Measurements from ENCODE around the gene CNTNAP5. TPM values are rescaled to one million over a fixed set of nuclear protein-coding genes. Genes with fewer than 3 reads are reported as not detected.

The CNTNAP5 gene
- total RNA-seq, 1 donor from 2014 or later, result not detected

DNA sequence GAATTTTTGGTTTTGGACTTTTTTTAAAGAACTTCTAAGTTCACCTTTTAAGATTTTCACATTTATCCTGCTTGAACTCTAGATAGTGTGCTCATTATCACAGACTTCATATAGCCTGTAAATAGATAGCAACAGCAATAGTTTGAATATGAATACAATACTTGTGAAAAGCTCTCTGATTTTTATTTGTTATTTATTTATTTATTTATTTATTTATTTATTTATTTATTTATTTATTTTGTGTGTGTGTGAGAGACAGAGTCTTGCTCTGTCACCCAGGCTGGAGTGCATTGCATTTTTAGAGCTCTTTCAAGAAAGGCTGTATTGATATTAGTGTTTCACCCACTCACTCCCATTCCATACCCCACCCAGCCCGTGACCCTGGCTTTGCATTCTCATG is 153.6 kb downstream of the CNTNAP5 start:
- TF ChIP-seq, protein P1, sequence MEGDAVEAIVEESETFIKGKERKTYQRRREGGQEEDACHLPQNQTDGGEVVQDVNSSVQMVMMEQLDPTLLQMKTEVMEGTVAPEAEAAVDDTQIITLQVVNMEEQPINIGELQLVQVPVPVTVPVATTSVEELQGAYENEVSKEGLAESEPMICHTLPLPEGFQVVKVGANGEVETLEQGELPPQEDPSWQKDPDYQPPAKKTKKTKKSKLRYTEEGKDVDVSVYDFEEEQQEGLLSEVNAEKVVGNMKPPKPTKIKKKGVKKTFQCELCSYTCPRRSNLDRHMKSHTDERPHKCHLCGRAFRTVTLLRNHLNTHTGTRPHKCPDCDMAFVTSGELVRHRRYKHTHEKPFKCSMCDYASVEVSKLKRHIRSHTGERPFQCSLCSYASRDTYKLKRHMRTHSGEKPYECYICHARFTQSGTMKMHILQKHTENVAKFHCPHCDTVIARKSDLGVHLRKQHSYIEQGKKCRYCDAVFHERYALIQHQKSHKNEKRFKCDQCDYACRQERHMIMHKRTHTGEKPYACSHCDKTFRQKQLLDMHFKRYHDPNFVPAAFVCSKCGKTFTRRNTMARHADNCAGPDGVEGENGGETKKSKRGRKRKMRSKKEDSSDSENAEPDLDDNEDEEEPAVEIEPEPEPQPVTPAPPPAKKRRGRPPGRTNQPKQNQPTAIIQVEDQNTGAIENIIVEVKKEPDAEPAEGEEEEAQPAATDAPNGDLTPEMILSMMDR (IDR thresholded peaks at IDR 0.05; ENCODE audit: borderline replicate concordance), result no peak
- intact Hi-C loops (cut with micrococcal nuclease), result no loop called here
- Histone ChIP-seq H3K4me3 (no peak overlapping the region), H3K4me1 (no peaks in the 10 kb centered on the region), H3K27me3 (ENCODE audit: low read depth) (no peaks in the 10 kb centered on the region), H3K27ac (replicated peaks) (no peak overlapping the region), H3K36me3 (no peaks in the 10 kb centered on the region), H3K9me3 (replicated peaks) (peaks cover 10% of the 10 kb centered on the region)
- DNase-seq, result no peak

DNA sequence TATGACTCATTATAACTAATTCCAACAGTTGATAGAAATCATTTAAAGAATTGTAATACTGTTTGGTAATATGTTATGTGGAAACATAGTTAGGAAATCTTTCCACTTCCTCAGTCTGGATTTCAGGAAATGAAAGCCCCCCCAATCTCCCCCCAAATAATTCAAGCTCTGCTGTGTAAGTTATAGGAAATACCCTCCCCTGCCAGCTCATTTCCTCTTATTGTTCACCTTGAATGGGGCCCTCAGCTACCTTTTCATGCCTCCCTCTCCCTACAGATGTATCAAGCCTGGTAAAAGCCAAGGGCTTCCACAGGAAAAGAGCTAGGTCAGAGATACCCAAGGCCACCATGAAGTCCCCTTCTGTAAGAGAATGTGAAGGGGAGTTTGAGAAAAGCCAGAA is 155.5 kb downstream of the CNTNAP5 start:
- Histone ChIP-seq H3K36me3 (no peaks in the 10 kb centered on the region), H3K27ac (replicated peaks) (no peak overlapping the region), H3K4me1 (no peaks in the 10 kb centered on the region), H3K4me3 (no peak overlapping the region), H3K27me3 (ENCODE audit: low read depth) (no peaks in the 10 kb centered on the region), H3K9me3 (replicated peaks) (no peaks in the 10 kb centered on the region)
- TF ChIP-seq, protein P1 (IDR thresholded peaks at IDR 0.05; ENCODE audit: borderline replicate concordance), result no peak
- no peak for DNase-seq
- intact Hi-C loops (cut with micrococcal nuclease), result no loop called here

DNA sequence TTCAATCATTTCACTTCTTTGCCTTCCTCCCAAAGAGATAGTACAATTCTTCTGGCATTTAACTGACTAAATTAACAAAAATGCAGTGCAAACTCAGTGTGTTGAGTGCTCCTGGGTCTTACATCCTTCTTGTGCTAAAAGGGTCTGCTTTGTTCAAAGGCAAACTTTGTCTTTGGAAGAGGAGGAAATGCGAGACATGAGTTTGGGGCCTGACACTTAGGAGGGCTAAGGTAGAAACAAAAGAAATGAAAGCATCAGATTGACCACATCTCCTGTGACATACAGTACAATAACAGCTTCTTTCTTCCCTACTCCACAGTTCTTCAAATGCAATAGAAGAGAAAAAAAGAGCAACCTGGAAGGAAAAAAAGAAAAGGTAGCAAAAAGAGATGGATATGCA is 161.7 kb downstream of the CNTNAP5 start:
- Histone ChIP-seq H3K36me3 (no peaks in the 10 kb centered on the region), H3K27ac (replicated peaks) (no peak overlapping the region), H3K9me3 (replicated peaks) (no peaks in the 10 kb centered on the region), H3K4me3 (no peak overlapping the region), H3K4me1 (no peaks in the 10 kb centered on the region), H3K27me3 (ENCODE audit: low read depth) (no peaks in the 10 kb centered on the region)
- TF ChIP-seq, protein P1 (IDR thresholded peaks at IDR 0.05; ENCODE audit: borderline replicate concordance), result no peak
- DNase-seq, result no peak
- intact Hi-C loops (cut with micrococcal nuclease), result no loop called here

DNA sequence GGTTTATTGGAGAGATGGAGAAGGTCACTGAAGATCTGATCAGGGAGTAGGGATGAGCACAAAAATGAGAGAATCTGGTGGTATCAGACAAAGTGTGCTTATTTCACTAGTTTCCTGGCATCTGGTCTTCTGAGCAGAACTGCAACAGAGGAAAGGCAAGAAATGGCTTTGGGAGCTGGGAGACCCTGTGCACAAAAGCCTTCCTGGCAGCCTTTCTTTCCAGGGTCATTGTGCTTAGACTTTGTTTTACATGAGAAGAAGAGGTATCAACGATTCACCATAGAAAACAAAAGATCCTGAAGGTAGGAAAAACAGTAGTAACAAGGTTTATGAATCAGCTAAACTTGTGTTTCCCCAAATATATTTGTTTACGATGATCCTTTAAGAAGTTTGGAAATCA is 162.9 kb downstream of the CNTNAP5 start:
- no peak for DNase-seq
- intact Hi-C loops (cut with micrococcal nuclease), result no loop called here

DNA sequence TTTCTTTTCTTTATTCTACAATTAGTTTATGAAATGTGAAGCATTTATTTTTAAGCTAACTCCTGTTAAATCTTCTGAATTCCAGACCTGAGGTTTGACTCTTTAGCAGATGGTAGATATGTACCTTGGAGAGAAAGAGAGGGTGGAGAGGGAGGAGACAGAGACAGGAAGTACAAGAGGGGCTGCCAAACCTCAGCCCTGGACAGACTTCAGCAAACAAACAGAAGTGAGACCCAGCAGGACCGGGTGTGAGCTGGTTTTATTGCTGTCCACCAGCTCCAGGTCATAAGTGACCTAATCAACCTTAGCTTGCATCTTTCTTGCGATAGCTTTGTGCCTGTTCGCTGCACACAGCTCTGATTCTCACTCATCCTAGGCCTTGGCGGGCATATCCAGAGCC is 168.6 kb downstream of the CNTNAP5 start:
- TF ChIP-seq, protein P1 (IDR thresholded peaks at IDR 0.05; ENCODE audit: borderline replicate concordance), result no peak
- no peak overlapping the region for H3K4me3 ChIP-seq
- H3K9me3 ChIP-seq (replicated peaks), result no peaks in the 10 kb centered on the region

More for the DNA sequence above, 162.9 kb downstream of the CNTNAP5 start:
- Histone ChIP-seq H3K27ac (replicated peaks) (no peak overlapping the region), H3K27me3 (ENCODE audit: low read depth) (no peaks in the 10 kb centered on the region), H3K4me3 (no peak overlapping the region), H3K4me1 (no peaks in the 10 kb centered on the region), H3K9me3 (replicated peaks) (no peaks in the 10 kb centered on the region), H3K36me3 (no peaks in the 10 kb centered on the region)
- TF ChIP-seq, protein P1 (IDR thresholded peaks at IDR 0.05; ENCODE audit: borderline replicate concordance), result no peak

DNA sequence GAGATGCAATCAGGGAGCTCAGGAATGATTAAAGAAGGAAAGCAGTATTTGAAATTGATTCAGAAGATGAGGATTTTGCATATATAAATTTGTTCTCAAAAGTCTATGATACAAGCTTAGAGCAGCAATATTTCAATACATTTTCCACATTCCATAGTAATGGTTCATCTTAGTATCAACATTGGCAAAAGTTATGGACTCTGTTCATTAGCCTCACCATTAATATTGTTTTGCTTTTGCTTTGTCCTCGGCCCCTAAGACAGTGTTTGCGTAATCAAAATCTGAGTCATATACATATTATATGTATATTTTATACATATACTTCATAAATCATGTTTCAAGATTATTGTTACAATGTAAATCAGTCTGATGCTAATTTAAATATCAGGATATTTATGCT is 176.6 kb downstream of the CNTNAP5 start:
- intact Hi-C loops (cut with micrococcal nuclease), result no loop called here
- H3K27ac ChIP-seq (replicated peaks), result no peak overlapping the region
- H3K36me3 ChIP-seq, result no peaks in the 10 kb centered on the region
- no peaks in the 10 kb centered on the region for H3K4me1 ChIP-seq
- H3K9me3 ChIP-seq (replicated peaks), result no peaks in the 10 kb centered on the region
- no peaks in the 10 kb centered on the region for H3K27me3 ChIP-seq (ENCODE audit: low read depth)
- TF ChIP-seq, protein P1 (IDR thresholded peaks at IDR 0.05; ENCODE audit: borderline replicate concordance), result no peak
- DNase-seq, result no peak
- no peak overlapping the region for H3K4me3 ChIP-seq

More for the DNA sequence above, 168.6 kb downstream of the CNTNAP5 start:
- H3K27ac ChIP-seq (replicated peaks), result no peak overlapping the region
- intact Hi-C loops (cut with micrococcal nuclease), result no loop called here
- DNase-seq, result no peak
- H3K27me3 ChIP-seq (ENCODE audit: low read depth), result no peaks in the 10 kb centered on the region
- no peaks in the 10 kb centered on the region for H3K4me1 ChIP-seq
- H3K36me3 ChIP-seq, result no peaks in the 10 kb centered on the region
